Tibial artery (tissue), 4 donors: ENCODE results near the gene CR1L.

Source experiments
- DNase-seq, 2 donors: peaks; one replicate each; pipeline ENCODE4 v3.0.0-alpha.2; 2019
- H3K27ac ChIP-seq, 2 donors: fragments of 200-600 bp; sonication (generic) in 1 of 2; 1 replicate in 1 of 2; 2 replicates in 1 of 2; pipeline ENCODE4 v1.5.1; 2018 to 2019; ENCODE audit warnings: mild to moderate bottlenecking in 1 of 2
- H3K27me3 ChIP-seq, 2 donors: fragments of 200-600 bp; sonication (generic) in 1 of 2; one replicate each; pipeline versions ENCODE4 v1.5.1 to v1.6.0; 2016 to 2019
- H3K36me3 ChIP-seq, 3 donors: fragments of 200-600 bp; sonication (generic) in 2 of 3; one replicate each; pipeline ENCODE4 v1.5.1; 2016 to 2019; ENCODE audit warnings: mild to moderate bottlenecking in 2 of 3
- H3K4me1 ChIP-seq, 4 donors: fragments of 200-600 bp; sonication (generic) in 2 of 4; 1 replicate in 3 of 4; 2 replicates in 1 of 4; pipeline ENCODE4 v1.5.1; 2016 to 2019
- H3K4me3 ChIP-seq, 2 donors: fragments of 200-600 bp; sonication (generic) in 1 of 2; 1 replicate in 1 of 2; 2 replicates in 1 of 2; pipeline ENCODE4 v1.5.1; 2018 to 2019; ENCODE audit warnings: mild to moderate bottlenecking in 2 of 2
- H3K9me3 ChIP-seq, 3 donors: fragments of 200-600 bp; sonication (generic) in 1 of 3; one replicate each; pipeline ENCODE4 v1.5.1; 2016 to 2019
- CTCF ChIP-seq, 2 experiments: fragments of 200-600 bp in 1 of 2; fragments of 450-650 bp in 1 of 2; IDR thresholded peaks; one replicate each; pipeline ENCODE4 v1.5.1; 2017 to 2019; ENCODE audit warnings: antibody characterized with exemption in 2 of 2, mild to moderate bottlenecking in 1 of 2, moderate library complexity in 1 of 2
- intact Hi-C: fragments of 100-400 bp; cut with DNase I; formaldehyde crosslinking; loops from one replicate; pipeline ENCODE4 v1.15.0; 2023; ENCODE audit warnings: low total_unique reads

Gene CR1L

GRCh38 chr1:207645635-207646081 lies 725 bp downstream of the CR1L start:
- no peaks in the 10 kb centered on the region for H3K9me3 ChIP-seq
- H3K4me1 ChIP-seq = peaks cover 0 to 16% (median 12%) of the 10 kb centered on the region in 4 donors
- H3K27ac ChIP-seq = no peak overlapping the region
- no peaks in the 10 kb centered on the region for H3K36me3 ChIP-seq
- peaks cover 0 to 10% of the 10 kb centered on the region in 2 donors for H3K27me3 ChIP-seq
- no peak for TF ChIP-seq CTCF (IDR thresholded peaks at IDR 0.05)
- intact Hi-C loops = no loop called here
- H3K4me3 ChIP-seq = peak overlapping the region; percentile 53 to 55
- no peak for DNase-seq

GRCh38 chr1:207646171-207646570 lies 1.2 kb downstream of the CR1L start:
- no peak for DNase-seq
- H3K36me3 ChIP-seq = no peaks in the 10 kb centered on the region
- peaks cover 0 to 16% (median 12%) of the 10 kb centered on the region in 4 donors for H3K4me1 ChIP-seq
- TF ChIP-seq CTCF (IDR thresholded peaks at IDR 0.05) = no peak
- H3K27me3 ChIP-seq = peaks cover 0 to 10% of the 10 kb centered on the region in 2 donors
- no peak overlapping the region for H3K4me3 ChIP-seq
- no peaks in the 10 kb centered on the region for H3K9me3 ChIP-seq
- intact Hi-C loops = no loop called here
- H3K27ac ChIP-seq = no peak overlapping the region

GRCh38 chr1:207646944-207647579 lies 2.1 kb downstream of the CR1L start:
- TF ChIP-seq CTCF (IDR thresholded peaks at IDR 0.05) = no peak
- Histone ChIP-seq H3K27ac (no peak overlapping the region), H3K36me3 (no peaks in the 10 kb centered on the region), H3K4me1 (peaks cover 0 to 16% (median 12%) of the 10 kb centered on the region in 4 donors), H3K9me3 (no peaks in the 10 kb centered on the region), H3K4me3 (no peak overlapping the region), H3K27me3 (peaks cover 0 to 9% of the 10 kb centered on the region in 2 donors)
- intact Hi-C loops = no loop called here
- no peak for DNase-seq

DNA sequence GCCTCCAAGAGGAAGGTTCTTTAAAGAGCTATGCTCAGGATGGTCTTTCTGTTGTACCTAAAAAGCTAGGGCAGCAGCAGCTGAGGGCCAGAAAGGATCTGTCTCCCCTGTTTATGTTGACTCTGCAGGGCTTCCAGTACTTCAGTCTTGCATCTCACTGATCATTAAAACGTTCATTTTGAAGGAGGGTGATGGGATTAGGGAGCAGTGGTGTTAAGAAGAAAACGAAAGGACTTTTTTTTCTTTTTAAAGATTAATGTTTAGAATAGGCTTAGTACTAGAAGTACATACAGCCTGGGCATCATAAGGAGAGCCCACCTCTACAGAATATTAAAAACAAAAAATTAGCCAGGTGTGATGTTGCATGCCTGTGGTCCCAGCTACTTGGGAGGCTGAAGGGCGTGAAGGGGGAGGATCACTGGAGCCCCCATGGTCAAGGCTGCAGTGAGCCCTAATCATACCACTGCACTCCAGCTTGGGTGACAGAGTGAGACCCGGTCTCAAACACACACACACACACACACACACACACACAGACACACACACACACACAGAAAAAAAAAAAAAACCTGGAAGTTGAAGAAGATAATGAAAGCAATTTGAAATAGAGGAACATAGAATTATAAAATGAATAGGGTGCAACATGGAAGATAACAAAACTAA lies 2.9 kb downstream of the CR1L start:
- H3K9me3 ChIP-seq = no peaks in the 10 kb centered on the region
- peaks cover 0 to 7% of the 10 kb centered on the region in 2 donors for H3K27me3 ChIP-seq
- TF ChIP-seq CTCF (IDR thresholded peaks at IDR 0.05) = no peak
- no peak for DNase-seq
- peaks cover 0 to 16% (median 12%) of the 10 kb centered on the region in 4 donors for H3K4me1 ChIP-seq
- H3K4me3 ChIP-seq = no peak overlapping the region
- intact Hi-C loops = no loop called here
- H3K36me3 ChIP-seq = no peaks in the 10 kb centered on the region
- H3K27ac ChIP-seq = no peak overlapping the region

- no peak for DNase-seq
- H3K4me3 ChIP-seq = no peak overlapping the region
- peaks cover 0 to 1% of the 10 kb centered on the region in 2 donors for H3K27me3 ChIP-seq
- intact Hi-C loops = no loop called here
- H3K36me3 ChIP-seq = no peaks in the 10 kb centered on the region
- TF ChIP-seq CTCF (IDR thresholded peaks at IDR 0.05) = no peak
- H3K9me3 ChIP-seq = no peaks in the 10 kb centered on the region
- peaks cover 0 to 16% (median 12%) of the 10 kb centered on the region in 4 donors for H3K4me1 ChIP-seq
- no peak overlapping the region for H3K27ac ChIP-seq
Observed at GRCh38 chr1:207648334-207649209, 3.6 kb downstream of the CR1L start.
